ELR (cell line): Measurements from ENCODE around the gene PLXNA4.
A peak's percentile ranks its signal among the peaks of the same experiment; 100 is the strongest.

Source experiments
- DNase-seq: peaks from one replicate; pipeline ENCODE4 v3.0.0-alpha.2; 2015; ENCODE audit warnings: low read depth

Gene PLXNA4

DNA sequence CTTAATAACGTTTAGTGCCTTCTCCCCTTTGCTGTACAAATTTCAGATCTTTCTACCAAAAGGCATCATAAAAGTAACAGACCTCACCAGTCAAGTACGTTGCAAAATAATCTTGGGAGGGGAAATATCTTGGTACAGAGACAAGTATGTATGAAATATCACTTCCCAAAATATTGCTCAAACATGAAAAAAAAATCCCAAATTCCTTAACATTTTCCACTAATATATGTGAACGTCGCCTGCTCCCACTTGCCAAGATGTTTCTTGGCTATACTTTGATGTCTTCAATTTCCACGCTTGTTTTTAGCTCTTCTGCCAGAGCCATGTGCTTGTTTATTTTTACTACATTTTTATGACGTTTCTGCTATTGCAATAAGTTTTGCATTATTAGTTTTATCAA lies 223.5 kb downstream of the PLXNA4 start:
- DNase-seq = no peak

- no peak for DNase-seq
Observed at GRCh38 chr7:132351954-132352499, 224.2 kb downstream of the PLXNA4 start.

DNA sequence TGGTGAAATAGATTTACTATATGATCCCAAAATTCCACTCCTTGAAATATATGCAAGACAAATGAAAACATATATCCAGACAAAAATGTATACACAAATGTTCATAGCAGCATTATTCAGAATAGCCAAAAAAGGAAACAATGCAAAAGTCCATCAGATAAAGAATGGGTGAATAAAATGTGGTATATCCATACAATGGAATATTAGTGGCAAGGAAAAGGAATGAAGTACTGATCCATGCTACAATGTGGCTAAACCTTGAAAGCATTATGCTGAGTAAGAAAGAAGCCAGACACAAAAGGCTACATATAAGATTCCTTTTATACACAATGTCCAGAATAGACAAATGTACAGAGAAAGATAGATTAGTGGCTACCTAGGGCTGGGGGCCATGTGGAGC lies 225.5 kb downstream of the PLXNA4 start:
- no peak for DNase-seq

DNA sequence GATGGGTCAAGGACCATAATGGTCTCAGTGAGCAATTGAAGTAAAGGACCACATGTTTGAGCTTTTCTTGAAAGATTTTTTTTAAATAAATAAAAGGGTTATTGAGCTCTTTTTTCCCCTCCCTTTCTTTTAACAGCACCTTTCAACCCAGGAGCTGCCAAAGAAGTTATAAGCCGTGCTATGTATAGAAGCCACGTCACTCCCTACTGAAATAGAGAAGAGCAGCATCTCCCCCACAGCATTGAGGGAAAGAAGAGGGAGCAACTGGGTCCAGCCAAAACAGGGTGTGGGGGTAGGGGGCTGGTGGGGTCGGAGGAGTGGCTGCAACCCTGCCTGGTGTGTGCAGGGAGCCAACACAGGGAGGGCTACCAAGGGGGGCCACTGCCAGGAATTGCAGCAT lies 227.2 kb downstream of the PLXNA4 start:
- no peak for DNase-seq

GRCh38 chr7:132348341-132348740 lies 227.9 kb downstream of the PLXNA4 start:
- DNase-seq = no peak

- DNase-seq = no peak
Observed at GRCh38 chr7:132347858-132348257, 228.4 kb downstream of the PLXNA4 start.

GRCh38 chr7:132347123-132347522 lies 229.1 kb downstream of the PLXNA4 start:
- no peak for DNase-seq

DNA sequence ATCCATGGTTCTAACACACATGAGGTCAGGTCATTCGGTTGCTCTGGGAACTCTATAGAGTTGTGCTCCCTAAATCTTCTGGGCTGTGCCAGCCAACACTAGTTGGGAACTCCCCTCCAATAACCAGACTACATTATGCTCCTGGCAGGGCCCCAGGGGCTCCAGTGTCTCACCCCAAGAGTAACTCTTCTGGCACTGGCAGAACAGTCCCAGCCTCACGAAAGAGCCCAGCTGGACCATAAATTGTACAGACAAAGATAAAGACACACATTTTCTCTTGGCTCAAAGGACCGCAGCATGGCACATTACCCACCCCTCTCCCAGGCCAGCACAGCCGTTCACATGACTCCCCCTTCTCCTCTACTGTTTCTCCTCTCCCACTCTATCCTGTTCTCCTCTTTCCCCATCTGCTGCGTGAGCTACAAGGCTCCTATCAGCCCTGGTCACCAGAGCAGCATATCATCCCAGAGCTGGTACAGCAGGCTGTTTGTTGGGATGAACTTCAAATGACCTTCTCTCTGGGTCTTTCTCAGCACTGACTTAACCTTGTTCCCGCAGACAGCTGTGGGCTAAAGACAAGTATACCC lies 230.6 kb downstream of the PLXNA4 start:
- no peak for DNase-seq

DNA sequence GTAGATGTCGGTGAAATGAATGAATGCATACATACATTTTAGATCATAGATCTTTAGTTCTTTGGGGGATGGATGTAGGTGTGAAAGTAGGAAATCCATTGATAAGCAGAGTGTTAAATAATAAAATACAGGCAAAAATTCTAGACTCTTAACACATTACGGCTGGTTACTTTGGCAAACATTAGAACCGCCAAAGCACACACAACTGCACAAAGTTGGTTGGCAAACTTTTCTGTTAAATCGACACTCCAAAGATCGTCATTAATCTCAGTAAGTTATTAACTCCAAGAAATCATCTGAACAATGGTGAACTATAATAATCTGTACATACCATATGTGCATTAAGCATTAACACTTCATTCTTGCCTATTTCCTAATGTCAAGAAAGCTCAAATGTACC lies 231.2 kb downstream of the PLXNA4 start:
- DNase-seq = no peak

GRCh38 chr7:132343199-132343598 lies 233.1 kb downstream of the PLXNA4 start:
- DNase-seq = no peak

DNA sequence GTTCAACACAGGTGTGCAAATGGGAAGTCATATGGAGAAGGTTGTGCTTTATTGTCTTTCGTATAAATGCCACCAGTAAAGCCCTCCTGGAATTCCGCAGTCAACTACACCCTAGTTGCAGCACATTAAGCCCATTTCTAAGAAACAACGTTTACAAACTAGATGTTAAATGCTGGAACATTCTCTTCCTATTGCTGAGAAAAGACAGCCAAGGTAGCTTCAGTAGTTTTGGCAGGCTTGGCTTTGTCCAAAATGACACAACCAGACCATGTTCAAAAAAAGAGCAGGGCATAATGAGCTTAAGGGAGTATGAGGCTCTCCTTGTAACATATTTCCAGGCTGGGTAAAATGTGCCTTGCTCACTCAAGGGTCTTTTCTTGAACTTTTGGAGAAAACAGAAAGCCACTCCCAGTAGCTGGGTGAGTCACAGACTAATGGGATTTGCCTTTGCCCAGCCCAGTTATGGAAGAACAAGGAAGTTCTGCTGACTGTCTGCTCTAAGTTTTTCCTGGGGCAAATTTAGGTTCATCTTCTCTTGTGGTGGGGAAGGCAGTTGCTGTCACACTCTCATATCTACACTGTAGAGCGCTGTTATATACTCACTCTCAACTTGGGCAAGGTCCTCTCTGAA lies 238.7 kb downstream of the PLXNA4 start:
- DNase-seq = no peak

DNA sequence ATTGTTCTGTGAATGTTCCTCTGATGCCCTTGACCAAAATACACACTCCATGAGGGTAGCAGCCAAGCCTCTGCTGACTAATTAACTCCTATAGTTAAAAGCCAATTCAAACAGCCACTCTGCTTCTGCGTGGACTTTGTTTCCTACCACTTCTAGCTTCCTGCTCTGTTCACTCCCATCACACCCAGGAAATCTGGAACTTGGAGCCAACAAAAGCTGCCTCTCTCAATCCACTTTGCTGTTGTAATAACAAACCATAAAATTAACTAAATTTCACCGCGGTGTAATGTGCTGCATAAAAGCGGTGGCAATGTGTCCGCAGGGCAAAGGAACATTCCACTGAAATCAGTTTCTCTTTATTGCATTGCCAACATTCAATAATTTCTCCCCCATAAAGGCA lies 239.5 kb downstream of the PLXNA4 start:
- no peak for DNase-seq

GRCh38 chr7:132333301-132333700 lies 243.0 kb downstream of the PLXNA4 start:
- DNase-seq = no peak

- DNase-seq = no peak
Observed at GRCh38 chr7:132328760-132329159, 247.5 kb downstream of the PLXNA4 start.

- DNase-seq = no peak
Observed at GRCh38 chr7:132328047-132328620, 248.1 kb downstream of the PLXNA4 start.

DNA sequence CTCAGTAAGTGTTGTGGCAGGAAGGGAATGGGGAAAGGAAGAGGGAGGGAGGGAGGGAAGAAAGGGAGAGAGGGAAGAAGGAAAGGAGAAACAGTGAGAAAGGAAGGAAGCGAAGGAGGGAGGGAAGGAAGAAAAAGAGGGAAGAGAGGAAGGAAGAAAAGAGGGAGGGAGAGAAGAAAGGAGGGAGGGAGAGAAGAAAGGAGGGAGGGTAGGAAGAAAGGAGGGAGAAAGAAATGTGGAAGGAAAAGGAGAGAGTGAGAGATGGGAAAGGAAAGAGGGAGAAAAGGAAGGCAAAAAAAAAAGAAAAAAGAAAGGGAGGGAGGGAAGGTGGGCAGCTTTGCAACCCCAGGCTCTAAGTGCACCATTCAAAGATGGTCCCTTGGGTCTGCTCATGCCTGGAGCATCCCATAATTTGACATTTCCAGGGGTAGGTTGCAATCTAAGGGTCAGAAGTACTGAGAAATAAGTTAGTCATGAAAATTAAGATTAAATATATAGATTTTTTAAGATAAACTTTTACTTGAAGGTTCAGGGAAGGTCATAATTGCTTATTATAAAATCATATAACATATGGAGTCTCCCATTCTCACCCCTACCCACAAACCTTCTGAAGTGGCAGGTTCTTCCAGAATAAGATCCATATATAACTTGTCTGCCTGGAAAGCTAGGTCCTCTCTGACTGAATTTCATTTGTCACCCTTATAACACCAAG lies 249.2 kb downstream of the PLXNA4 start:
- DNase-seq = no peak

- DNase-seq = no peak
Observed at GRCh38 chr7:132322970-132323369, 253.3 kb downstream of the PLXNA4 start.

- DNase-seq = peak; percentile 6
Observed at GRCh38 chr7:132321387-132321786, 254.9 kb downstream of the PLXNA4 start.

DNA sequence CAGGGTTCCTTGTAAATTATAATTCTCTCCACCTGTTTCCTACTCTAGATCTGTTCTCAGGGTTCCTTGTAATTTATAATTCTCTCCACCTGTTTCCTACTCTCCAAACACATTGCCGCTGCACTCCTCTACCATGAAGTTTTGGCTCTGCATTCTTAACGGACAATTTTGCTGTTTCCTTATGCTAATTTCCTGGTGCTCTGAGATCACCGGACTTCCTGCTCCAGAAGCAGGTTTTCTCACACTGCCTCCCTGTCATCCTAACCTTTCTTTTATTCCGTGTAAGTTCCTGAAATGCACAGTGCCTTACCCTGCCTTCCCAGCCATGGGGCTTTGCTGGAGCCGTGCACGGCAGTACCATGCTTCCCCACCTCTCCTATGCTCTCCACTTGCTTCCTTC lies 256.8 kb downstream of the PLXNA4 start:
- no peak for DNase-seq

GRCh38 chr7:132318352-132319318 lies 257.6 kb downstream of the PLXNA4 start:
- peak; percentile 73 for DNase-seq

- DNase-seq = no peak
Observed at GRCh38 chr7:132317701-132318351, 258.4 kb downstream of the PLXNA4 start.
